Transverse colon (tissue), 3 donors: ENCODE results near the gene TAS2R13.

Experiments used
- CTCF ChIP-seq, 5 experiments: fragments of 200-600 bp in 3 of 5; fragments of 450-650 bp in 2 of 5; sonication (generic) in 3 of 5; IDR thresholded peaks; 1 replicate in 2 of 5; 2 replicates in 3 of 5; pipeline ENCODE4 v1.5.1; 2016 to 2017; ENCODE audit warnings: antibody characterized with exemption in 5 of 5, inconsistent platforms in 3 of 5, mild to moderate bottlenecking in 2 of 5, moderate library complexity in 1 of 5
- POLR2A ChIP-seq: fragments of 450-650 bp; IDR thresholded peaks from one replicate; pipeline ENCODE4 v1.6.1; 2016; ENCODE audit warnings: antibody characterized with exemption, mild to moderate bottlenecking, moderate library complexity

- TF ChIP-seq CTCF (IDR thresholded peaks at IDR 0.05), result no peak
- no peak for TF ChIP-seq POLR2A
Observed at GRCh38 chr12:10900530-10900929, 8.8 kb downstream of the TAS2R13 start.
